Measurements from ENCODE around the gene SLC1A2.
A peak's percentile ranks its signal among the peaks of the same experiment; 100 is the strongest.

Gene SLC1A2

DNA sequence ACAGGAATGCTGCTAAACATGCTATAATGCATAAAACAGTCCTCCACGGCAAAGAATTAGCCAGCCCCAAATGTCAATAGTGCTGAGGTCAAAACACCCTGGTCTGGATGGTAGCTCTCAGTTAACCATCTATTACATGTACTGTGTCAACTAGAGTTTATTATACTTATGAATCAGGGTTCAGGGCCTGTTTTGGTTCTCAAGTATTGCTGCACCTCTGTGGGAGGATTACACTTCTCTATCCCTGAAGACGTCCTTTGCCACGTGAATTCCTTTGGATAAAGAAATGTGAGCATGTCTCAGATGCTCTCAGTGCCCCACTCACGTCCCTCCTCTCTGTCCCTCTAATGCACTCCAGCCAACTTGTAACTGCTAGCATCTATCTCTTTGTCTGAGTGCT is 53.4 kb downstream of the SLC1A2 start:
- in situ Hi-C loops (cut with HindIII; ENCODE audit: low sequenced_read_pairs), result no loop called here
- no peak overlapping the region for H3K4me3 ChIP-seq (ENCODE audit: low read depth, low read length)
- DNase-seq (ENCODE audit: low read depth), result no peak
- TF ChIP-seq, protein P1, sequence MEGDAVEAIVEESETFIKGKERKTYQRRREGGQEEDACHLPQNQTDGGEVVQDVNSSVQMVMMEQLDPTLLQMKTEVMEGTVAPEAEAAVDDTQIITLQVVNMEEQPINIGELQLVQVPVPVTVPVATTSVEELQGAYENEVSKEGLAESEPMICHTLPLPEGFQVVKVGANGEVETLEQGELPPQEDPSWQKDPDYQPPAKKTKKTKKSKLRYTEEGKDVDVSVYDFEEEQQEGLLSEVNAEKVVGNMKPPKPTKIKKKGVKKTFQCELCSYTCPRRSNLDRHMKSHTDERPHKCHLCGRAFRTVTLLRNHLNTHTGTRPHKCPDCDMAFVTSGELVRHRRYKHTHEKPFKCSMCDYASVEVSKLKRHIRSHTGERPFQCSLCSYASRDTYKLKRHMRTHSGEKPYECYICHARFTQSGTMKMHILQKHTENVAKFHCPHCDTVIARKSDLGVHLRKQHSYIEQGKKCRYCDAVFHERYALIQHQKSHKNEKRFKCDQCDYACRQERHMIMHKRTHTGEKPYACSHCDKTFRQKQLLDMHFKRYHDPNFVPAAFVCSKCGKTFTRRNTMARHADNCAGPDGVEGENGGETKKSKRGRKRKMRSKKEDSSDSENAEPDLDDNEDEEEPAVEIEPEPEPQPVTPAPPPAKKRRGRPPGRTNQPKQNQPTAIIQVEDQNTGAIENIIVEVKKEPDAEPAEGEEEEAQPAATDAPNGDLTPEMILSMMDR (IDR thresholded peaks at IDR 0.05; ENCODE audit: low read depth, low read length, missing control alignments), result no peak

DNA sequence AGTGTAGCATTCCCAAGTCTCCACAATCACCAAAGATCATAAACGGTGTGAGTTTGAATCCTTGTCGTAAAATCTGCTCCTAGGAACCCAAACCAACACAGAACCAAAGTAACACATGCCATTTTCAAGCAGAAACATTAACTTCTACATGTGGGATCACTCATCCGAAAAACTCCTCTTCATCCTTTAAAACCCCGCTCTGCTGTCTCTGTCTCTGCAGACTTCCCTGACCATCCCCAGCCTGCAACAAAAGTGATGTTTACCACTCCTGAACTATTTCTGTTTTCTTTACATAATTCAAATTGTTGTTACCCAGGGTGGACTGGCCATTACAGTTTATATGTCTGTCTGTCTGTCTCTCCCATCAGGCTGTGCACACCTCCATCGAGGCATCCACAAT is 54.0 kb downstream of the SLC1A2 start:
- in situ Hi-C loops (cut with HindIII; ENCODE audit: low sequenced_read_pairs), result no loop called here
- DNase-seq (ENCODE audit: low read depth), result no peak
- no peak overlapping the region for H3K4me3 ChIP-seq (ENCODE audit: low read depth, low read length)
- TF ChIP-seq, protein P1 (IDR thresholded peaks at IDR 0.05; ENCODE audit: low read depth, low read length, missing control alignments), result no peak

DNA sequence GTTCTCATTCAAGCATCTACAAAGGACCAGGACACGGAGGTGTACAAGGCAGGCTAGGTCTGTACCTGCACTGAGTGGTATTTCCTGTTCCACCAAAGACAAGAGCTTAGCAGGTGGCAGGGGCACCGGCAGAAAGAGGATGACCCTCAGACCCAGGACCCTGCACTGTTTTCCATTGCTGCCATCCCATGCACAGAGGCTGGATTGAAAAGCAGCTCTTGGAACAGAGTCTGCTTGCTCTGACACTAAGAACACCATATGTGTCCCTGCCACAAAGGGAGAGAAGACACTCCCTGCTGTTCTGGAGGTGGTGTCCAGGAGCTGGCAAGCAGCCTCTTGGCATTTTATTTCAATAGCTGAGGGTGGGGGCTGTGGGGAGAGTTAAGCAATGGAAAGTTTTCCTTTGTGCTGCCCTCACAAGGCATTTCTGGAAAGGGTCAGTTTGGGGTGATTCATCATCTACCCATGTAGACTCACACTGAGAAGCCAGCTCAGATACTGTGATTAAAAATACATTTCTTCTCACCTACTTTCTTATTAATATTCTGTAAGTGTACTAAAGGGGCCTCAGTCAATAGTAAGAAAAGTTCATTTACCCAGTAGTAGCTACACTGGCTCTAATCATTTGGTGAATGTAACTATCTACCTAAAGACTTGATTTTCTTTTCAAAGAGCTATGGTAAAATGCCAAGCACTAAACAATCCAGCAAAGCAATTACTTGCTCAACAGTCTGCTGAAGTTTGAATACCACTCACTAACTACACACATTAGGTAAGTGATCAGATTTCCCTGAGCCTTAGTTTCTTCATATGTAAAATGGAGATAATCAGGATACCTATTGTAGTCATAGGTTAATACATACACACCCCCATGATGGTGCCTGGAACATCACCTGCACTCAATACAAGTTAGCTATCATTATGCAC is 55.2 kb downstream of the SLC1A2 start:
- TF ChIP-seq, protein P1 (IDR thresholded peaks at IDR 0.05; ENCODE audit: low read depth, low read length, missing control alignments), result no peak
- peak; percentile 85 for DNase-seq (ENCODE audit: low read depth)
- in situ Hi-C loops (cut with HindIII; ENCODE audit: low sequenced_read_pairs), result no loop called here
- no peak overlapping the region for H3K4me3 ChIP-seq (ENCODE audit: low read depth, low read length)

DNA sequence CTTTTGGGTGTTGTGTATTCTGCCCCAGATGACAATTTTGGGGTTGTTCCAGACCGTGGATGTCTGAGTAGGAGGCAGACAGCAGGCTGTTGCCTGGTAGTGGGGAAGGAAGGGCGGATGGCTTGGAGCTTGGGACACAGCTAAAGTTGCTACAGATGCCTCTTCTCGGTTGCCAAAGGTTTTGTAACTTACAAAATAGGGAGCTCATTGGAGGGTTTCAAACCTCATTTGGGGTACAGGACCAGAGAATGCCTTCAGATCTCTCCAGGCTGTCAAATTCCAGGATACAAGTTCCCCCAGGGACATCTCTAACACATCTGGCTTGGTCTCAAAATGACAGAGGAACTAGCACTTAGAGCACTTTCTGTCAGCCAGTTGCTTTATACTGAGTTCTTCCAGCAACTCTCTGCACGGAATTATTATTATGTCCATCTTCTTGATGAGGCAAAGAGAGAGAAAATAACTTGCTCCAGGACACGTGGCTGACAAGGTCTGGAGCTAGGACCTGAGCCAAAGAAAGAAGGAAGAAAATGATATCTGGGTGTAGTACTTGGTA is 56.0 kb downstream of the SLC1A2 start:
- TF ChIP-seq, protein P1 (IDR thresholded peaks at IDR 0.05; ENCODE audit: low read depth, low read length, missing control alignments), result no peak
- in situ Hi-C loops (cut with HindIII; ENCODE audit: low sequenced_read_pairs), result no loop called here
- DNase-seq (ENCODE audit: low read depth), result no peak
- no peak overlapping the region for H3K4me3 ChIP-seq (ENCODE audit: low read depth, low read length)

DNA sequence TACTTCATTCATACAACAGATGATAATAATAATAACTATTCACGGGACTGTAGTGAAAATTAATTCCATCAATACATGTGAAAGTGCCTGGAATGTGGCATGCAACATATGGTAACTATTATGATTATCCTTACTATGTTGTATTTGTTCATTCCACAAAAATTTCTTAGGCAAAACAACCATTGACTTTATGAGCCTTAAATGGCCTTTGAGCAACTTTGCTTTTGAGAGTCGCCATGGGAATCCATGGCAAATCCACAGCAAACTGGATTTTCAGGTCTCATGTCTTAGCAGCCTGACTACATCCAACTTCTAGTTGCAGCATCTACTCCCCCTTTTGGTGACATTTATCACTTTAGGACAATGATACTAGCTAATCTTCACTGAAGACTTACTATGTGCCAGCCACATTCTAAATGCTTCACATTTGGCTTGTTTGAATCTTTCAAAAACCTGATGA is 56.8 kb downstream of the SLC1A2 start:
- TF ChIP-seq, protein P1 (IDR thresholded peaks at IDR 0.05; ENCODE audit: low read depth, low read length, missing control alignments), result no peak
- in situ Hi-C loops (cut with HindIII; ENCODE audit: low sequenced_read_pairs), result no loop called here
- DNase-seq (ENCODE audit: low read depth), result no peak
- H3K4me3 ChIP-seq (ENCODE audit: low read depth, low read length), result no peak overlapping the region

DNA sequence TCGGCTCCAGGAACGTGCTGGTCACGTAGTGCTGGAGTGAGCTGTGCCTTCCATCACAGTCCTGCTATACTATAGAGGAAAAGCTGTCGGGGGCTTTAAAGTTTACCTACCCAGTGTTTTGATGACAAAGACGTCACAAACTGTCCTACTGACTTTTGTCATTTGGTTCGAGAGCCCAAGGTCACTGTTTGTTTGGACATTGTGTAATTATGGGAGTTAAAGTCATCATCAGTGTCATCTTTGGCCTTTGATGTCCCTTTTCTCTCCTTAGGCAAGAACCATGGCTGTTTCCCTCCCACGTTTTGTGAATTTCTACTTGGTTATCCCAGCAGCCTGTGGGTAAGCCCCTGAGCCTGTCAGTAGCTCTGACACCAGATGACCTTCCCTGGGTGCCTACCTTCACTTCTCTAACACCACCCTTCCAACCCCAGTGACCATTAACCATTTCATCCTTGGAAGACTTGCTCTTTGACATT is 59.3 kb downstream of the SLC1A2 start:
- DNase-seq (ENCODE audit: low read depth), result no peak
- in situ Hi-C loops (cut with HindIII; ENCODE audit: low sequenced_read_pairs), result no loop called here
- no peak overlapping the region for H3K4me3 ChIP-seq (ENCODE audit: low read depth, low read length)
- TF ChIP-seq, protein P1 (IDR thresholded peaks at IDR 0.05; ENCODE audit: low read depth, low read length, missing control alignments), result no peak

All from astrocyte of the cerebellum (primary cell).